Upper lobe of right lung (tissue), 1 donor: ENCODE results near the gene CDH12. TPM values are rescaled to one million over a fixed set of nuclear protein-coding genes. Genes with fewer than 3 reads are reported as not detected.

Source experiments
- ATAC-seq: fragments of 200-7000 bp; cut with Tn5 transposase; one replicate; pipeline ENCODE4 v1.9.1; 2020; ENCODE audit warnings: mild to moderate bottlenecking, moderate library complexity
- DNase-seq: peaks from one replicate; pipeline ENCODE4 v3.0.0-alpha.2; 2020
- H3K27ac ChIP-seq: fragments of 200-600 bp; one replicate; pipeline ENCODE4 v1.8.0; 2022
- H3K27me3 ChIP-seq: fragments of 200-600 bp; one replicate; pipeline ENCODE4 v1.8.0; 2022; ENCODE audit warnings: mild to moderate bottlenecking
- H3K36me3 ChIP-seq: fragments of 200-600 bp; one replicate; pipeline ENCODE4 v1.8.0; 2022
- H3K4me1 ChIP-seq: fragments of 200-600 bp; one replicate; pipeline ENCODE4 v1.8.0; 2022
- H3K4me3 ChIP-seq: fragments of 200-600 bp; one replicate; pipeline ENCODE4 v1.8.0; 2022; ENCODE audit warnings: mild to moderate bottlenecking
- H3K9me3 ChIP-seq: fragments of 200-600 bp; one replicate; pipeline ENCODE4 v1.8.0; 2022
- CTCF ChIP-seq: fragments of 200-600 bp; IDR thresholded peaks from one replicate; pipeline ENCODE4 v1.8.0; 2022; ENCODE audit warnings: antibody characterized with exemption
- intact Hi-C: fragments of 100-400 bp; cut with DNase I; formaldehyde crosslinking; loops from one replicate; pipeline ENCODE4 v1.11.0; 2022
- total RNA-seq: library from RNA; stranded (reverse); fragmentation: NEBNext Ultra II Directional; extraction: Animal tissue kit (Norgen Biotek cat#: 25700); gene quantifications from one replicate; pipeline ENCODE4 v1.2.1, GENCODE V29; 2021
- donor health status: DM: no; HTN: yes; CAD: no; lungs with severe emphysema.

Gene CDH12
- total RNA-seq, 1 donor from 2014 or later = not detected

- Histone ChIP-seq H3K4me3 (no peak overlapping the region), H3K9me3 (no peaks in the 10 kb centered on the region), H3K27me3 (no peaks in the 10 kb centered on the region), H3K4me1 (no peaks in the 10 kb centered on the region), H3K36me3 (no peaks in the 10 kb centered on the region), H3K27ac (no peak overlapping the region)
- no peak for TF ChIP-seq CTCF
- no peak for DNase-seq
- no peak for ATAC-seq
- intact Hi-C loops = no loop called here
These were observed 996.2 kb downstream of the CDH12 start for GRCh38 chr5:21856987-21857386.

GRCh38 chr5:21847300-21847699, 1005.8 kb downstream of the CDH12 start:
- DNase-seq (no peak), ATAC-seq (no peak)
- no peaks in the 10 kb centered on the region for H3K9me3 ChIP-seq
- H3K36me3 ChIP-seq = no peaks in the 10 kb centered on the region
- TF ChIP-seq CTCF = no peak
- H3K4me1 ChIP-seq = no peaks in the 10 kb centered on the region
- no peak overlapping the region for H3K4me3 ChIP-seq
- no peaks in the 10 kb centered on the region for H3K27me3 ChIP-seq
- H3K27ac ChIP-seq = no peak overlapping the region
- intact Hi-C loops = no loop called here

- H3K4me3 ChIP-seq = no peak overlapping the region
- intact Hi-C loops = no loop called here
- ATAC-seq (no peak), DNase-seq (no peak)
- TF ChIP-seq CTCF = no peak
- H3K36me3 ChIP-seq = no peaks in the 10 kb centered on the region
- H3K9me3 ChIP-seq = no peaks in the 10 kb centered on the region
- no peaks in the 10 kb centered on the region for H3K4me1 ChIP-seq
- H3K27me3 ChIP-seq = no peaks in the 10 kb centered on the region
- no peak overlapping the region for H3K27ac ChIP-seq
These were observed 1008.2 kb downstream of the CDH12 start for GRCh38 chr5:21844960-21845359.

DNA sequence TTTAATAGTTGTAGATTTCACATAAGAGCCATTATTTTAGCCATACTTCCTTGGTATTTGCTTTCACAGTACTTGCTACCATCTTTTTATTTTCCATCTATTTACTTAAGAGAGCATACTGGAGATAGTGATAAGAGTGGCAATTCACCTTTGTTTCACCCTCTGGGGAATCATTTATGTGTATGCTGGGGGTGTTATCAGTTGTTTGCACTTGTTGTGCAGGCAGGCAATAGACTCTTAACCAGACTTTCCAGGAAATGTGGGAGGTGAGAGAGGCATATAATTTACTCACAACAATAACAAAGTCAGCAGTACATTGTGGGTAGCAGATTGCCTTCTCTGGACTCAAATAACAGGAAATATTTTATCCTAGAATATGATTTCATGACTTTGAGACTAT, 1018.3 kb downstream of the CDH12 start:
- Histone ChIP-seq H3K9me3 (no peaks in the 10 kb centered on the region), H3K4me1 (no peaks in the 10 kb centered on the region), H3K27ac (no peak overlapping the region), H3K4me3 (no peak overlapping the region), H3K36me3 (no peaks in the 10 kb centered on the region), H3K27me3 (no peaks in the 10 kb centered on the region)
- ATAC-seq = no peak
- DNase-seq = no peak
- intact Hi-C loops = no loop called here
- TF ChIP-seq CTCF = no peak

- Histone ChIP-seq H3K4me1 (no peaks in the 10 kb centered on the region), H3K36me3 (no peaks in the 10 kb centered on the region), H3K27ac (no peak overlapping the region), H3K9me3 (no peaks in the 10 kb centered on the region), H3K4me3 (no peak overlapping the region), H3K27me3 (no peaks in the 10 kb centered on the region)
- ATAC-seq (no peak), DNase-seq (no peak)
- TF ChIP-seq CTCF = no peak
- intact Hi-C loops = no loop called here
These were observed 1021.9 kb downstream of the CDH12 start for GRCh38 chr5:21831145-21831787.

DNA sequence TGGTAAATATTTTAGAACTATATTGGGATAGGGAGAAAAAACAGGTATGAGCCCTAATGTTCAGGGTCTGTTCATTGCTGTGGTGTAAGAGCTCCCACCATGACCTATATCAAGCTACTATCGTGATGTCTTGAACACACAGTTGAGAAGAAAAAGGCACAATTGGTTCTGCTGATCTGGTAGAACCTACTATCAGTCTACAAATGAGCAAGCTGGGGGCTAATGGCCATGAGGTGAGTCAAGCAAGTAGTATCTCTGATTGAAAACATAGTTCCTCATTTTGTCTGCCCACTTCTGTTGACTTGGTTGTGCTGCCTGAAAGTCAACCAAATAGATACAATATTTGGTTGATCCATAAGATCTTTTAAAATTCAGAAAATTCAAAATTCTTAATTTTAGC, 1026.3 kb downstream of the CDH12 start:
- no peak for DNase-seq
- Histone ChIP-seq H3K4me3 (no peak overlapping the region), H3K27me3 (no peaks in the 10 kb centered on the region), H3K9me3 (no peaks in the 10 kb centered on the region), H3K4me1 (no peaks in the 10 kb centered on the region), H3K36me3 (no peaks in the 10 kb centered on the region), H3K27ac (no peak overlapping the region)
- TF ChIP-seq CTCF = no peak
- ATAC-seq = no peak
- intact Hi-C loops = no loop called here
